GM12865 (cell line): ENCODE measurements around the gene C1orf56.
A peak's percentile ranks its signal among the peaks of the same experiment; 100 is the strongest.

Experiments used
- DNase-seq: peaks from one replicate; pipeline ENCODE4 v3.0.0; 2010; ENCODE audit warnings: low read depth
- H3K4me3 ChIP-seq: 2 replicates; pipeline ENCODE4 v1.5.1; 2011; ENCODE audit warnings: mild to moderate bottlenecking, low read depth, low read length, control low read depth
- CTCF ChIP-seq: IDR thresholded peaks from 2 replicates; pipeline ENCODE4 v1.5.1; 2011; ENCODE audit warnings: low read length, control low read depth, low read depth, inconsistent platforms; ENCODE audit not compliant: insufficient read depth; ENCODE audit errors: missing control alignments

The C1orf56 gene

GRCh38 chr1:151047591-151047924 is at the start of gene C1orf56:
C1orf56 (plus strand) TSS chr1:151047751; CDS start chr1:151047848, 97 bp downstream.
- DNase-seq: peak; percentile 78
- H3K4me3 ChIP-seq: peak within 1 kb of the TSS; percentile 79
- TF ChIP-seq CTCF: no peak

- H3K4me3 ChIP-seq: no peak overlapping the region
- DNase-seq: no peak
- TF ChIP-seq CTCF: no peak
Measured at GRCh38 chr1:150997949-150998348, 49.6 kb upstream of the C1orf56 start.

GRCh38 chr1:150999051-150999674 is 48.4 kb upstream of the C1orf56 start:
- no peak for DNase-seq
- no peak overlapping the region for H3K4me3 ChIP-seq
- TF ChIP-seq CTCF: no peak

GRCh38 chr1:150999926-151000325 is 47.6 kb upstream of the C1orf56 start:
- H3K4me3 ChIP-seq: no peak overlapping the region
- no peak for DNase-seq
- TF ChIP-seq CTCF: no peak

GRCh38 chr1:151000408-151000807 is 47.1 kb upstream of the C1orf56 start:
- no peak for TF ChIP-seq CTCF
- DNase-seq: no peak
- no peak overlapping the region for H3K4me3 ChIP-seq

GRCh38 chr1:151001602-151002001 is 45.9 kb upstream of the C1orf56 start:
- H3K4me3 ChIP-seq: no peak overlapping the region
- no peak for TF ChIP-seq CTCF
- no peak for DNase-seq

GRCh38 chr1:151002051-151002450 is 45.5 kb upstream of the C1orf56 start:
- DNase-seq: no peak

More at GRCh38 chr1:151002051-151002450, 45.5 kb upstream of the C1orf56 start:
- no peak overlapping the region for H3K4me3 ChIP-seq
- TF ChIP-seq CTCF: no peak
